GM12878 (cell line): ENCODE data around the gene DYRK1B. TPM values are rescaled to one million over a fixed set of nuclear protein-coding genes. Genes with fewer than 3 reads are reported as not detected.

ENCODE experiments used
- ATAC-seq: fragments of 200-7000 bp; cut with Tn5 transposase; 3 replicates; pipeline ENCODE4 v1.9.1; 2020; ENCODE audit warnings: mild to moderate bottlenecking, moderate library complexity
- BruUV-seq: library from RNA; stranded (reverse); fragments of 400-500 nt; replicated peaks from 2 replicates; lab custom pipeline; 2021; lab: Mats Ljungman, UMichigan
- CTCF ChIA-PET: fragments of 300-600 bp; sonication (Branson Sonifier 250); formaldehyde crosslinking; extraction: SDS; loops from one replicate; lab custom pipeline; 2021; ENCODE audit warnings: inconsistent platforms; lab: Yijun Ruan, JAX
- POLR2A ChIA-PET: fragments of 350-600 bp; formaldehyde crosslinking; extraction: SDS; loops from one replicate; lab custom pipeline; 2021; ENCODE audit warnings: inconsistent platforms; lab: Charles Lee
- RAD21 ChIA-PET: fragments of 300-600 bp; sonication (Branson Sonifier 250); formaldehyde crosslinking; loops from one replicate; lab custom pipeline; 2023; ENCODE audit warnings: antibody characterized with exemption; ENCODE audit not compliant: unreplicated experiment; lab: Charles Lee
- SMC1A ChIA-PET: fragments of 300-600 bp; sonication (Branson Sonifier 250); formaldehyde crosslinking; loops from one replicate; lab custom pipeline; 2023; ENCODE audit not compliant: unreplicated experiment, uncharacterized antibody; lab: Charles Lee
- DNase-seq: peaks from one replicate; pipeline ENCODE4 v3.0.0-alpha.2; 2011; ENCODE audit warnings: low read depth, low spot score
- FAIRE-seq: peaks from 3 replicates; lab custom pipeline; 2011; peaks lifted over from hg19 to GRCh38; lab: Jason Lieb, UNC
- H2AFZ ChIP-seq: 2 replicates; pipeline ENCODE4 v1.6.0; 2011; ENCODE audit warnings: low read depth, low read length, control low read depth; ENCODE audit not compliant: control insufficient read depth
- H3K27ac ChIP-seq: 2 replicates; pipeline ENCODE4 v1.5.1; 2011; ENCODE audit warnings: control low read depth; ENCODE audit not compliant: control insufficient read depth, insufficient read depth
- H3K27me3 ChIP-seq, 2 experiments: replicated peaks in 1 of 2; 2 replicates each; pipeline versions ENCODE4 v1.6.0 to v1.6.1; 2011; ENCODE audit warnings: low read length in 1 of 2; ENCODE audit not compliant: control insufficient read depth in 2 of 2, insufficient read depth in 2 of 2
- H3K36me3 ChIP-seq, 2 experiments: 2 replicates each; pipeline ENCODE4 v1.5.1; 2011; ENCODE audit warnings: low read length in 1 of 2; ENCODE audit not compliant: control insufficient read depth in 2 of 2, insufficient read depth in 2 of 2
- H3K4me1 ChIP-seq: 2 replicates; pipeline ENCODE4 v1.6.1; 2011; ENCODE audit warnings: mild to moderate bottlenecking, low read length, moderate library complexity, mixed read lengths; ENCODE audit not compliant: control insufficient read depth, insufficient read depth
- H3K4me2 ChIP-seq: 2 replicates; pipeline ENCODE4 v1.6.0; 2011; ENCODE audit warnings: control low read depth; ENCODE audit not compliant: control insufficient read depth, insufficient read depth
- H3K4me3 ChIP-seq: fragments of 200-600 bp; sonication (generic); 2 replicates; pipeline ENCODE4 v1.5.1; 2016
- H3K79me2 ChIP-seq: 2 replicates; pipeline ENCODE4 v1.6.0; 2011; ENCODE audit warnings: low read length; ENCODE audit not compliant: control insufficient read depth, insufficient read depth
- H3K9ac ChIP-seq: 2 replicates; pipeline ENCODE4 v1.8.0; 2011; ENCODE audit warnings: low read length, control low read depth, mixed read lengths; ENCODE audit not compliant: control insufficient read depth, insufficient read depth
- H3K9me3 ChIP-seq: replicated peaks from 3 replicates; pipeline ENCODE4 v1.5.1; 2011; ENCODE audit warnings: mild to moderate bottlenecking, low read length; ENCODE audit not compliant: control insufficient read depth, insufficient read depth
- H4K20me1 ChIP-seq: 2 replicates; pipeline ENCODE4 v1.6.0; 2011; ENCODE audit not compliant: control insufficient read depth, insufficient read depth
- ATF3 ChIP-seq: IDR thresholded peaks from 2 replicates; pipeline ENCODE4 v1.6.1; 2011; ENCODE audit warnings: low read depth, mild to moderate bottlenecking, low read length, moderate library complexity, borderline replicate concordance; ENCODE audit errors: extremely low read depth
- BRCA1 ChIP-seq: IDR thresholded peaks from 2 replicates; pipeline ENCODE4 v1.6.1; 2011; ENCODE audit warnings: low read depth, low read length, improper control_type of control experiment
- HDGF ChIP-seq: fragments of 450-650 bp; IDR thresholded peaks from 2 replicates; pipeline ENCODE4 v1.6.1; 2016; ENCODE audit warnings: antibody characterized with exemption
- JUND ChIP-seq: IDR thresholded peaks from 2 replicates; pipeline ENCODE4 v1.6.1; 2012; ENCODE audit warnings: low read depth, mild to moderate bottlenecking, low read length, improper control_type of control experiment, moderate library complexity
- KLF5 ChIP-seq: fragments of 450-650 bp; IDR thresholded peaks from 2 replicates; pipeline ENCODE4 v1.6.1; 2014; ENCODE audit warnings: mild to moderate bottlenecking; ENCODE audit not compliant: partially characterized antibody
- MEF2A ChIP-seq: IDR thresholded peaks from 2 replicates; pipeline ENCODE4 v1.6.1; 2011; ENCODE audit warnings: low read depth, mild to moderate bottlenecking, low read length, moderate library complexity; ENCODE audit not compliant: insufficient read depth
- NFIC ChIP-seq: IDR thresholded peaks from 2 replicates; pipeline ENCODE4 v1.6.1; 2012; ENCODE audit warnings: low read depth, mild to moderate bottlenecking, inconsistent platforms, low read length, moderate library complexity
- REST ChIP-seq: IDR thresholded peaks from 2 replicates; pipeline ENCODE4 v1.6.1; 2012; ENCODE audit warnings: mild to moderate bottlenecking, low read depth, low read length
- SIX5 ChIP-seq: IDR thresholded peaks from 2 replicates; pipeline ENCODE4 v1.6.1; 2011; ENCODE audit warnings: mild to moderate bottlenecking, low read depth, low read length, moderate library complexity; ENCODE audit not compliant: severe bottlenecking
- ZNF622 ChIP-seq: fragments of 450-650 bp; IDR thresholded peaks from 2 replicates; pipeline ENCODE4 v1.6.1; 2017; ENCODE audit warnings: mild to moderate bottlenecking, inconsistent platforms
- WGBS: methylation state at CpG from one replicate; pipeline ENCODE4 v1.1.6; 2016; ENCODE audit warnings: low lambda C conversion rate; ENCODE audit not compliant: insufficient replicate concordance, insufficient coverage; ENCODE audit errors: missing lambda C conversion rate; 5-methylcytosine and 5-hydroxymethylcytosine counted together
- in situ Hi-C: fragments of 300-500 bp; cut with MboI; formaldehyde crosslinking; loops from 9 replicates; pipeline ENCODE4 v1.14.3; 2018; ENCODE audit warnings: mixed read lengths
- intact Hi-C: fragments of 100-400 bp; cut with micrococcal nuclease; formaldehyde crosslinking; loops from one replicate; pipeline ENCODE4 v1.14.2; 2022; ENCODE audit not compliant: unreplicated experiment
- polyA plus RNA-seq, 11 experiments: library from polyadenylated mRNA; depleted of rRNA in 4 of 11; unstranded in 6 of 11; stranded (reverse) in 5 of 11; fragments of >200 nt; fragmentation: Nextera tagmentation in 4 of 11; fragmentation: Illumina TruSeq in 1 of 11; extraction: Ambion mirVana in 4 of 11; extraction: Trizol in 1 of 11; gene quantifications; 1 replicate in 1 of 11; 2 replicates in 10 of 11; pipeline versions ENCODE4 v1.2.1 to v1.2.3, GENCODE V29; 2011 to 2016; ENCODE audit warnings: inconsistent platforms in 2 of 11, missing spikeins in 2 of 11, low read depth in 1 of 11
- total RNA-seq, 4 experiments: library from RNA; depleted of rRNA in 3 of 4; stranded (reverse); fragments of >200 nt in 3 of 4; fragmentation: Illumina TruSeq in 1 of 4; extraction: Trizol in 1 of 4; gene quantifications; 2 replicates each; pipeline versions ENCODE4 v1.2.1 to v1.2.3, GENCODE V29; 2013 to 2021

DYRK1B gene
- total and polyA plus RNA-seq, 10 of the 15 experiments (the other 5 are each of a cell fraction or from before 2014, with no cell fraction given): 0.07 to 10.2 (median 3.4) TPM; not detected in 1

GRCh38 chr19:39837978-39838377 lies 4.0 kb upstream of the DYRK1B start:
- FAIRE-seq (no peak), DNase-seq (no peak), ATAC-seq (no peak)
- Histone ChIP-seq H3K4me2 (no peak overlapping the region), H3K9ac (no peak overlapping the region), H3K4me1 (peaks cover 12% of the 10 kb centered on the region), H3K36me3 (peaks cover 31 to 55% of the 10 kb centered on the region in 2 experiments), H3K27me3 (no peaks in the 10 kb centered on the region), H3K79me2 (peaks cover 49% of the 10 kb centered on the region), H3K9me3 (no peaks in the 10 kb centered on the region), H2AFZ (no peak overlapping the region), H3K27ac (no peak overlapping the region), H3K4me3 (no peak overlapping the region), H4K20me1 (no peaks in the 10 kb centered on the region; the same call in 1 of the 2 replicates)
- SMC1A ChIA-PET: no interaction called here
- in situ Hi-C loops (loop anchor here (5.0 kb wide), 1 partner anchor 156 kb away; no protein-coding TSS in a partner anchor), intact Hi-C loops (no loop called here)
- no peak for TF ChIP-seq NFIC
- TF ChIP-seq ATF3: no peak
- TF ChIP-seq REST: no peak
- TF ChIP-seq BRCA1: no peak
- no peak for TF ChIP-seq SIX5
- no peak for TF ChIP-seq MEF2A
- no peak for TF ChIP-seq JUND
- no peak for TF ChIP-seq ZNF622
- no peak for TF ChIP-seq KLF5
- TF ChIP-seq HDGF: no peak
- POLR2A ChIA-PET: no interaction called here
- WGBS: 100% methylated on average over 3 of the region's 3 CpGs
- no TSS peak for BruUV-seq
- RAD21 ChIA-PET: no interaction called here
- CTCF ChIA-PET: no interaction called here
